Esophagus squamous epithelium (tissue), 5 donors: ENCODE results near the gene DTNA. TPM values are rescaled to one million over a fixed set of nuclear protein-coding genes. Genes with fewer than 3 reads are reported as not detected.
"Not testable (repeated sequence)": the region's sequence is repeated elsewhere in the genome, so short reads cannot be mapped to it uniquely, and the experiment has no call there.

Experiments used
- DNase-seq: peaks from one replicate; lab custom pipeline; 2025; lab: John Stamatoyannopoulos, UW
- H3K27ac ChIP-seq, 4 donors: fragments of 200-600 bp; sonication (generic); one replicate each; pipeline ENCODE4 v1.5.1; 2016 to 2019; ENCODE audit warnings: mild to moderate bottlenecking in 1 of 4
- H3K27me3 ChIP-seq, 4 donors: fragments of 200-600 bp; sonication (generic); 1 replicate in 3 of 4; 2 replicates in 1 of 4; pipeline versions ENCODE4 v1.5.1 to v1.6.0; 2017 to 2021; ENCODE audit warnings: antibody characterized with exemption in 1 of 4
- H3K36me3 ChIP-seq, 3 donors: fragments of 200-600 bp; sonication (generic); one replicate each; pipeline ENCODE4 v1.5.1; 2016 to 2019
- H3K4me1 ChIP-seq, 3 donors: fragments of 200-600 bp; sonication (generic); one replicate each; pipeline ENCODE4 v1.5.1; 2017 to 2019
- H3K4me3 ChIP-seq, 4 donors: fragments of 200-600 bp; sonication (generic); 1 replicate in 3 of 4; 2 replicates in 1 of 4; pipeline ENCODE4 v1.5.1; 2016 to 2019; ENCODE audit warnings: mild to moderate bottlenecking in 2 of 4, moderate library complexity in 1 of 4
- H3K9me3 ChIP-seq, 3 donors: fragments of 200-600 bp; sonication (generic); one replicate each; pipeline ENCODE4 v1.5.1; 2016 to 2019
- CTCF ChIP-seq, 6 experiments: fragments of 450-650 bp in 4 of 6; fragments of 200-600 bp in 2 of 6; sonication (generic) in 2 of 6; IDR thresholded peaks; one replicate each; pipeline ENCODE4 v1.5.1; 2016 to 2019; ENCODE audit warnings: antibody characterized with exemption in 6 of 6, mild to moderate bottlenecking in 4 of 6, moderate library complexity in 4 of 6
- POLR2A ChIP-seq, 4 donors: fragments of 450-650 bp; IDR thresholded peaks; one replicate each; pipeline ENCODE4 v1.6.1; 2017; ENCODE audit warnings: antibody characterized with exemption in 4 of 4, mild to moderate bottlenecking in 4 of 4, moderate library complexity in 3 of 4
- WGBS, 2 donors: methylation state at CpG; one replicate each; pipeline ENCODE4 v1.1.5; 2018; 5-methylcytosine and 5-hydroxymethylcytosine counted together
- intact Hi-C: fragments of 100-400 bp; cut with DNase I; formaldehyde crosslinking; loops from one replicate; pipeline ENCODE4 v1.15.0; 2022
- total RNA-seq, 4 donors: library from RNA; depleted of rRNA; stranded (reverse); fragments of >200 nt; gene quantifications; one replicate each; pipeline ENCODE4 v1.1.0, GENCODE V29; 2016
- donor health status: DM: yes; HTN: yes; CAD: no.

DTNA gene
- total RNA-seq, 4 donors from 2014 or later, result 1.7 to 75.0 (median 17.2) TPM

- intact Hi-C loops, result no loop called here
- TF ChIP-seq POLR2A (IDR thresholded peaks at IDR 0.05) (no peak), CTCF (IDR thresholded peaks at IDR 0.05) (no peak)
- Histone ChIP-seq H3K9me3 (no peaks in the 10 kb centered on the region), H3K27me3 (no peaks in the 10 kb centered on the region), H3K27ac (no peak overlapping the region), H3K4me3 (no peak overlapping the region), H3K4me1 (no peaks in the 10 kb centered on the region), H3K36me3 (no peaks in the 10 kb centered on the region)
- DNase-seq, result no peak
- 36 to 48% methylated on average over 2 of the region's 2 CpGs for WGBS, 2 donors
Measured at GRCh38 chr18:34921811-34922385, 211.8 kb downstream of the DTNA start.

GRCh38 chr18:34922594-34922993, 212.5 kb downstream of the DTNA start:
- H3K27ac ChIP-seq, H3K9me3 ChIP-seq, intact Hi-C loops, H3K4me3 ChIP-seq, H3K27me3 ChIP-seq, DNase-seq, H3K36me3 ChIP-seq, H3K4me1 ChIP-seq: not testable (repeated sequence)
- WGBS, 2 donors, result 75 to 79% methylated on average over 4 of the region's 4 CpGs

DNA sequence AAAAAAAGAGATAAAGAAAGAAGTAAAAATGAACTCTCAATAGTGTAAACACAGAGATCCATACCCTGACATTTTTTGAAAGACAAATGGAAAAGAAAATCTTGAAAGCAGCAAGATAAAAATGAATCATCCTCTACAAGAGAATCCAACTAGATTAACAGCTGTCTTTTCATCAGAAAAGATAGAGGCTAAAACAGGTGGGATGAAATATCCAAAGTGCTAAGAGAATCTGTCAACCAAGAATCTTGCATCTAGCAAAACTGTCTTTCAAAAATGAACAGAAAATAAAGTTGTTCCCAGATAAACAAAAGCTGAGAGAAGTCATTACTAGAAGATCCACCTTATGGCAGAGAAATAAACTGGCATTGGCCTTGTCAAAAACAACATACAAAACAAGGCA, 213.8 kb downstream of the DTNA start:
- H3K27ac ChIP-seq, result no peak overlapping the region
- TF ChIP-seq CTCF (IDR thresholded peaks at IDR 0.05), result no peak
- no peak for TF ChIP-seq POLR2A (IDR thresholded peaks at IDR 0.05)
- no peaks in the 10 kb centered on the region for H3K27me3 ChIP-seq
- H3K4me1 ChIP-seq, result no peaks in the 10 kb centered on the region
- no peaks in the 10 kb centered on the region for H3K36me3 ChIP-seq
- H3K9me3 ChIP-seq, result no peaks in the 10 kb centered on the region
- no peak for DNase-seq
- H3K4me3 ChIP-seq, result no peak overlapping the region
- intact Hi-C loops, result no loop called here

GRCh38 chr18:34926683-34927082, 216.6 kb downstream of the DTNA start:
- TF ChIP-seq POLR2A (IDR thresholded peaks at IDR 0.05) (no peak), CTCF (IDR thresholded peaks at IDR 0.05) (no peak)
- Histone ChIP-seq H3K4me3 (no peak overlapping the region), H3K27me3 (no peaks in the 10 kb centered on the region), H3K4me1 (no peaks in the 10 kb centered on the region), H3K9me3 (no peaks in the 10 kb centered on the region), H3K36me3 (no peaks in the 10 kb centered on the region), H3K27ac (no peak overlapping the region)
- DNase-seq, result no peak
- intact Hi-C loops, result no loop called here

GRCh38 chr18:34928088-34928753, 218.1 kb downstream of the DTNA start:
- DNase-seq, result no peak
- Histone ChIP-seq H3K9me3 (no peaks in the 10 kb centered on the region), H3K27ac (no peak overlapping the region), H3K36me3 (no peaks in the 10 kb centered on the region), H3K27me3 (no peaks in the 10 kb centered on the region), H3K4me3 (no peak overlapping the region), H3K4me1 (no peaks in the 10 kb centered on the region)
- 67 to 73% methylated on average over 7 of the region's 7 CpGs for WGBS, 2 donors
- intact Hi-C loops, result no loop called here
- no peak for TF ChIP-seq CTCF (IDR thresholded peaks at IDR 0.05)
